Measurements from ENCODE around the gene S100A14. TPM values are rescaled to one million over a fixed set of nuclear protein-coding genes. Genes with fewer than 3 reads are reported as not detected.

The S100A14 gene
- total RNA-seq, 1 experiment from 2014 or later, result 624 TPM

GRCh38 chr1:153651771-153652170 is 35.6 kb upstream of the S100A14 start:
- Mint-ChIP-seq H3K27me3 (ENCODE audit: insufficient read depth, unreplicated experiment) (no peaks in the 10 kb centered on the region), H3K27ac (ENCODE audit: unreplicated experiment) (no peak overlapping the region), H3K36me3 (ENCODE audit: insufficient read depth, unreplicated experiment) (peaks cover 33% of the 10 kb centered on the region), H3K4me3 (ENCODE audit: unreplicated experiment) (no peak overlapping the region), H3K4me1 (ENCODE audit: low read depth, unreplicated experiment) (peaks cover 31% of the 10 kb centered on the region), H3K9me3 (ENCODE audit: unreplicated experiment) (no peaks in the 10 kb centered on the region)
- ChIA-PET CTCF (no interaction called here), POLR2A (interaction anchor here (0.7 kb wide), 1 partner anchor 18 kb away, joined by 3 read pairs; the partner anchor contains the start of gene CHTOP)
- DNase-seq, result no peak
- no peaks in the 10 kb centered on the region for H3K27me3 ChIP-seq (replicated peaks; ENCODE audit: control insufficient read depth, insufficient read depth, low read length)
- TF ChIP-seq, protein P1, sequence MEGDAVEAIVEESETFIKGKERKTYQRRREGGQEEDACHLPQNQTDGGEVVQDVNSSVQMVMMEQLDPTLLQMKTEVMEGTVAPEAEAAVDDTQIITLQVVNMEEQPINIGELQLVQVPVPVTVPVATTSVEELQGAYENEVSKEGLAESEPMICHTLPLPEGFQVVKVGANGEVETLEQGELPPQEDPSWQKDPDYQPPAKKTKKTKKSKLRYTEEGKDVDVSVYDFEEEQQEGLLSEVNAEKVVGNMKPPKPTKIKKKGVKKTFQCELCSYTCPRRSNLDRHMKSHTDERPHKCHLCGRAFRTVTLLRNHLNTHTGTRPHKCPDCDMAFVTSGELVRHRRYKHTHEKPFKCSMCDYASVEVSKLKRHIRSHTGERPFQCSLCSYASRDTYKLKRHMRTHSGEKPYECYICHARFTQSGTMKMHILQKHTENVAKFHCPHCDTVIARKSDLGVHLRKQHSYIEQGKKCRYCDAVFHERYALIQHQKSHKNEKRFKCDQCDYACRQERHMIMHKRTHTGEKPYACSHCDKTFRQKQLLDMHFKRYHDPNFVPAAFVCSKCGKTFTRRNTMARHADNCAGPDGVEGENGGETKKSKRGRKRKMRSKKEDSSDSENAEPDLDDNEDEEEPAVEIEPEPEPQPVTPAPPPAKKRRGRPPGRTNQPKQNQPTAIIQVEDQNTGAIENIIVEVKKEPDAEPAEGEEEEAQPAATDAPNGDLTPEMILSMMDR (IDR thresholded peaks at IDR 0.05; ENCODE audit: insufficient read depth in 1 of 2, low read depth in 1 of 2, low read length in 1 of 2, severe bottlenecking in 1 of 2, unreplicated experiment in 1 of 2), result no peak
- no peak overlapping the region for H3K4me3 ChIP-seq (ENCODE audit: low read depth, low read length)
- H3K4me1 ChIP-seq, result peaks cover 41% of the 10 kb centered on the region
- intact Hi-C loops (cut with micrococcal nuclease; ENCODE audit: unreplicated experiment), result no loop called here
- H3K9me3 ChIP-seq, result no peaks in the 10 kb centered on the region
- BruUV-seq (replicated peaks), result no TSS peak
- peaks cover under 1% of the 10 kb centered on the region; the same call in 1 of the 2 replicates for H3K36me3 ChIP-seq (ENCODE audit: control insufficient read depth, insufficient read depth, low read length)

DNA sequence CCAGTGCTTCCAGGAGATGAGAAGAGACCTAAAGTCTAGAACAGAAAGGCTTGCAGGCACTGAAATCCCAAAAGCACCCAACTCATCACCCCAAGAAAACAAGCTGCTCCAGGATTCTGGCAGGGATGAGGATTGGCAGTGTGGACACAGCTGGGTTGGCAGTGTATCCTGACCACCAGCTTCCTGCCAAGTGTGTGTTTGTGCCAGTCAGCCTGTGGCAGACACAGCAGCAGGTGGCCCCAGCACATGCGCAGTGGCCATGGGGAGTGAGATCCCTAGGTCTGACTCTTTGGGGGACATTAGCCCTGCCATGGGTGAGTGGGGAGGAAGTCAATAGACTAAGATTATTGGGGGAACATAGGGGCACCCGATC is 33.7 kb upstream of the S100A14 start:
- peaks cover 52% of the 10 kb centered on the region for H3K36me3 Mint-ChIP-seq (ENCODE audit: insufficient read depth, unreplicated experiment)

GRCh38 chr1:153649137-153649862 is 33.2 kb upstream of the S100A14 start:
- BruUV-seq (replicated peaks), result no TSS peak
- TF ChIP-seq, protein P1 (IDR thresholded peaks at IDR 0.05; ENCODE audit: insufficient read depth in 1 of 2, low read depth in 1 of 2, low read length in 1 of 2, severe bottlenecking in 1 of 2, unreplicated experiment in 1 of 2), result no peak
- no peaks in the 10 kb centered on the region for H3K9me3 Mint-ChIP-seq (ENCODE audit: unreplicated experiment)
- H3K27me3 Mint-ChIP-seq (ENCODE audit: insufficient read depth, unreplicated experiment), result no peaks in the 10 kb centered on the region
- Histone ChIP-seq H3K9me3 (no peaks in the 10 kb centered on the region), H3K36me3 (ENCODE audit: control insufficient read depth, insufficient read depth, low read length) (peaks cover 5% of the 10 kb centered on the region), H3K27me3 (replicated peaks; ENCODE audit: control insufficient read depth, insufficient read depth, low read length) (no peaks in the 10 kb centered on the region), H3K4me1 (peaks cover 27% of the 10 kb centered on the region), H3K4me3 (ENCODE audit: low read depth, low read length) (no peak overlapping the region)
- peaks cover 30% of the 10 kb centered on the region for H3K4me1 Mint-ChIP-seq (ENCODE audit: low read depth, unreplicated experiment)
- H3K27ac Mint-ChIP-seq (ENCODE audit: unreplicated experiment), result peak overlapping the region; percentile 48
- ChIA-PET CTCF (interaction anchor here (0.6 to 1.2 kb wide), 3 partner anchors 22 to 71 kb away, joined by 3 to 4 read pairs (median 4); partner anchors contain the start of gene S100A13), POLR2A (interaction anchor here (3.8 kb wide), 1 partner anchor 15 kb away, joined by 16 read pairs; the partner anchor contains the start of gene CHTOP)
- peaks cover 57% of the 10 kb centered on the region for H3K36me3 Mint-ChIP-seq (ENCODE audit: insufficient read depth, unreplicated experiment)
- intact Hi-C loops (cut with micrococcal nuclease; ENCODE audit: unreplicated experiment), result no loop called here
- peak in 1 of 2 experiments; percentile 33 for DNase-seq
- H3K4me3 Mint-ChIP-seq (ENCODE audit: unreplicated experiment), result peak overlapping the region; percentile 16

More for the DNA sequence above, 33.7 kb upstream of the S100A14 start:
- no peaks in the 10 kb centered on the region for H3K27me3 Mint-ChIP-seq (ENCODE audit: insufficient read depth, unreplicated experiment)
- H3K9me3 Mint-ChIP-seq (ENCODE audit: unreplicated experiment), result no peaks in the 10 kb centered on the region
- H3K27ac Mint-ChIP-seq (ENCODE audit: unreplicated experiment), result peak overlapping the region; percentile 48
- Histone ChIP-seq H3K36me3 (ENCODE audit: control insufficient read depth, insufficient read depth, low read length) (peaks cover 5% of the 10 kb centered on the region), H3K4me1 (peaks cover 32% of the 10 kb centered on the region), H3K27me3 (replicated peaks; ENCODE audit: control insufficient read depth, insufficient read depth, low read length) (no peaks in the 10 kb centered on the region), H3K9me3 (no peaks in the 10 kb centered on the region), H3K4me3 (ENCODE audit: low read depth, low read length) (no peak overlapping the region)
- TF ChIP-seq, protein P1 (IDR thresholded peaks at IDR 0.05; ENCODE audit: insufficient read depth in 1 of 2, low read depth in 1 of 2, low read length in 1 of 2, severe bottlenecking in 1 of 2, unreplicated experiment in 1 of 2), result no peak
- BruUV-seq (replicated peaks), result no TSS peak
- intact Hi-C loops (cut with micrococcal nuclease; ENCODE audit: unreplicated experiment), result no loop called here
- DNase-seq, result peak in 1 of 2 experiments; percentile 25
- peak overlapping the region; percentile 16 for H3K4me3 Mint-ChIP-seq (ENCODE audit: unreplicated experiment)
- CTCF ChIA-PET, result interaction anchor here (0.6 to 1.2 kb wide), 3 partner anchors 23 to 72 kb away, joined by 3 to 4 read pairs (median 4); partner anchors contain the start of gene S100A13
- peaks cover 31% of the 10 kb centered on the region for H3K4me1 Mint-ChIP-seq (ENCODE audit: low read depth, unreplicated experiment)
- POLR2A ChIA-PET, result interaction anchor here (3.8 kb wide), 1 partner anchor 16 kb away, joined by 16 read pairs; the partner anchor contains the start of gene CHTOP

Data from Caco-2 (cell line).